Mesenchymal stem cell (in vitro differentiated cells and primary cell): ENCODE results near the gene ADCY3.

Source experiments
- DNase-seq: peaks from one replicate; pipeline ENCODE4 v3.0.0-alpha.2; 2013
- H2AFZ ChIP-seq: one replicate; pipeline ENCODE4 v1.6.1; 2013; ENCODE audit warnings: low read depth, mild to moderate bottlenecking, control low read depth, inconsistent platforms, low read length, moderate library complexity
- H2AK5ac ChIP-seq: 2 replicates; pipeline ENCODE4 v1.6.1; 2013; ENCODE audit warnings: low read length, moderate library complexity, mild to moderate bottlenecking, inconsistent platforms; ENCODE audit not compliant: severe bottlenecking
- H2BK120ac ChIP-seq: one replicate; pipeline ENCODE4 v1.6.1; 2013; ENCODE audit warnings: low read depth, mild to moderate bottlenecking, inconsistent platforms, low read length, moderate library complexity
- H2BK12ac ChIP-seq, 2 experiments: one replicate each; pipeline ENCODE4 v1.6.1; 2013; ENCODE audit warnings: inconsistent platforms in 2 of 2, low read length in 2 of 2, mild to moderate bottlenecking in 2 of 2, moderate library complexity in 2 of 2, control low read depth in 1 of 2
- H2BK15ac ChIP-seq: one replicate; pipeline ENCODE4 v1.6.1; 2013; ENCODE audit warnings: mild to moderate bottlenecking, low read depth, inconsistent platforms; ENCODE audit not compliant: poor library complexity, severe bottlenecking
- H2BK5ac ChIP-seq: 2 replicates; pipeline ENCODE4 v1.6.1; 2013; ENCODE audit warnings: low read depth, mild to moderate bottlenecking, low read length, control low read depth, inconsistent platforms; ENCODE audit not compliant: poor library complexity, severe bottlenecking
- H3K14ac ChIP-seq, 2 experiments: one replicate each; pipeline ENCODE4 v1.6.1; 2013; ENCODE audit warnings: inconsistent platforms in 2 of 2, low read length in 2 of 2, control low read depth in 1 of 2, mild to moderate bottlenecking in 1 of 2, moderate library complexity in 1 of 2
- H3K18ac ChIP-seq, 2 experiments: one replicate each; pipeline ENCODE4 v1.6.1; 2013; ENCODE audit warnings: inconsistent platforms in 2 of 2, low read length in 2 of 2, control low read depth in 1 of 2, low read depth in 1 of 2, mild to moderate bottlenecking in 1 of 2
- H3K23ac ChIP-seq, 2 experiments: one replicate each; pipeline ENCODE4 v1.6.1; 2013; ENCODE audit warnings: inconsistent platforms in 2 of 2, low read length in 2 of 2, mild to moderate bottlenecking in 2 of 2, moderate library complexity in 2 of 2, control low read depth in 1 of 2
- H3K27ac ChIP-seq: 2 replicates; pipeline ENCODE4 v1.5.1; 2013; ENCODE audit warnings: mild to moderate bottlenecking, moderate library complexity, low read length, control low read depth, inconsistent platforms; ENCODE audit not compliant: poor library complexity, severe bottlenecking
- H3K27me3 ChIP-seq, 2 experiments: 2 replicates each; pipeline versions ENCODE4 v1.6.1 to v1.7.0; 2013; ENCODE audit warnings: low read length in 2 of 2, mild to moderate bottlenecking in 2 of 2, moderate library complexity in 2 of 2, control low read depth in 1 of 2, inconsistent platforms in 1 of 2; ENCODE audit not compliant: control insufficient read depth in 1 of 2, insufficient read depth in 1 of 2
- H3K36me3 ChIP-seq, 2 experiments: 2 replicates each; pipeline versions ENCODE4 v1.6.1 to v1.7.0; 2013; ENCODE audit warnings: low read length in 2 of 2, control low read depth in 1 of 2, inconsistent platforms in 1 of 2, low read depth in 1 of 2, mild to moderate bottlenecking in 1 of 2; ENCODE audit not compliant: insufficient read depth in 2 of 2, control insufficient read depth in 1 of 2
- H3K4ac ChIP-seq, 2 experiments: one replicate each; pipeline ENCODE4 v1.6.1; 2013; ENCODE audit warnings: inconsistent platforms in 2 of 2, low read length in 2 of 2, mild to moderate bottlenecking in 2 of 2, moderate library complexity in 2 of 2, control low read depth in 1 of 2, low read depth in 1 of 2
- H3K4me1 ChIP-seq: 2 replicates; pipeline ENCODE4 v1.6.1; 2013; ENCODE audit warnings: low read depth, low read length, control low read depth; ENCODE audit not compliant: control insufficient read depth, insufficient read depth
- H3K4me2 ChIP-seq: 2 replicates; pipeline ENCODE4 v1.6.1; 2013; ENCODE audit warnings: low read length, mild to moderate bottlenecking, inconsistent platforms; ENCODE audit not compliant: poor library complexity, severe bottlenecking
- H3K4me3 ChIP-seq, 2 experiments: 2 replicates each; pipeline versions ENCODE4 v1.5.1 to v1.7.0; 2013; ENCODE audit warnings: low read length in 2 of 2, mild to moderate bottlenecking in 2 of 2, control low read depth in 1 of 2, low read depth in 1 of 2; ENCODE audit not compliant: insufficient read depth in 1 of 2
- H3K79me1 ChIP-seq: replicated peaks from 2 replicates; pipeline ENCODE4 v1.6.1; 2013; ENCODE audit warnings: mild to moderate bottlenecking, control low read depth, low read length, inconsistent platforms; ENCODE audit not compliant: poor library complexity, severe bottlenecking
- H3K9ac ChIP-seq: 2 replicates; pipeline ENCODE4 v1.7.0; 2013; ENCODE audit warnings: mild to moderate bottlenecking, low read length, moderate library complexity
- H3K9me3 ChIP-seq: 2 replicates; pipeline ENCODE4 v1.7.0; 2013; ENCODE audit warnings: mild to moderate bottlenecking, low read length; ENCODE audit not compliant: control insufficient read depth
- H4K8ac ChIP-seq: one replicate; pipeline ENCODE4 v1.6.1; 2013; ENCODE audit warnings: inconsistent platforms, mild to moderate bottlenecking, low read length, moderate library complexity
- H4K91ac ChIP-seq: one replicate; pipeline ENCODE4 v1.6.1; 2013; ENCODE audit warnings: mild to moderate bottlenecking, low read length, inconsistent platforms
- WGBS: methylation state at CpG from one replicate; pipeline ENCODE4 v1.1.7; 2013; ENCODE audit warnings: mixed read lengths; 5-methylcytosine and 5-hydroxymethylcytosine counted together

The ADCY3 gene

GRCh38 chr2:24815171-24815570 lies 104.9 kb downstream of the ADCY3 start:
- H2AK5ac ChIP-seq = no peak overlapping the region
- no peak overlapping the region for H4K8ac ChIP-seq
- H3K18ac ChIP-seq = no peak overlapping the region
- H3K9ac ChIP-seq = no peak overlapping the region
- no peak overlapping the region for H4K91ac ChIP-seq
- no peak overlapping the region for H2BK12ac ChIP-seq
- peaks cover 14 to 39% of the 10 kb centered on the region in 2 experiments for H3K36me3 ChIP-seq
- WGBS = 97% methylated on average over 2 of the region's 4 CpGs
- no peak overlapping the region for H3K4me2 ChIP-seq
- DNase-seq = no peak
- H2BK120ac ChIP-seq = no peak overlapping the region
- no peak overlapping the region for H2BK5ac ChIP-seq
- no peak overlapping the region for H3K27ac ChIP-seq
- H3K79me1 ChIP-seq = peaks cover 18% of the 10 kb centered on the region
- no peak overlapping the region for H2AFZ ChIP-seq
- no peak overlapping the region for H2BK15ac ChIP-seq
- no peak overlapping the region for H3K4ac ChIP-seq
- no peaks in the 10 kb centered on the region for H3K27me3 ChIP-seq
- no peaks in the 10 kb centered on the region for H3K9me3 ChIP-seq
- H3K4me1 ChIP-seq = peaks cover 6% of the 10 kb centered on the region
- H3K23ac ChIP-seq = no peak overlapping the region
- H3K4me3 ChIP-seq = no peak overlapping the region
- H3K14ac ChIP-seq = no peak overlapping the region

GRCh38 chr2:24814516-24814915 lies 105.5 kb downstream of the ADCY3 start:
- H3K4ac ChIP-seq = no peak overlapping the region
- DNase-seq = no peak
- H3K27ac ChIP-seq = no peak overlapping the region
- H2BK120ac ChIP-seq = no peak overlapping the region
- H3K27me3 ChIP-seq = no peaks in the 10 kb centered on the region
- H3K9me3 ChIP-seq = no peaks in the 10 kb centered on the region
- H3K23ac ChIP-seq = peak overlapping the region in 1 of 2 experiments; percentile 62
- H3K4me2 ChIP-seq = no peak overlapping the region
- no peak overlapping the region for H2BK15ac ChIP-seq
- H2BK5ac ChIP-seq = no peak overlapping the region
- WGBS = 98% methylated on average over 2 of the region's 4 CpGs
- no peak overlapping the region for H2AFZ ChIP-seq
- H3K4me3 ChIP-seq = no peak overlapping the region
- H3K79me1 ChIP-seq = peaks cover 16% of the 10 kb centered on the region
- no peak overlapping the region for H4K8ac ChIP-seq
- no peak overlapping the region for H2AK5ac ChIP-seq
- H3K14ac ChIP-seq = no peak overlapping the region
- peaks cover 6% of the 10 kb centered on the region for H3K4me1 ChIP-seq
- peaks cover 8 to 33% of the 10 kb centered on the region in 2 experiments for H3K36me3 ChIP-seq
- peak overlapping the region in 1 of 2 experiments; percentile 42 for H2BK12ac ChIP-seq
- no peak overlapping the region for H4K91ac ChIP-seq
- H3K9ac ChIP-seq = no peak overlapping the region
- peak overlapping the region in 1 of 2 experiments; percentile 16 for H3K18ac ChIP-seq

- Histone ChIP-seq H2BK120ac (no peak overlapping the region), H3K4me1 (peaks cover 4% of the 10 kb centered on the region), H2BK5ac (no peak overlapping the region), H3K4ac (no peak overlapping the region), H2AFZ (no peak overlapping the region), H3K36me3 (peaks cover 2 to 26% of the 10 kb centered on the region in 2 experiments), H3K23ac (no peak overlapping the region), H2AK5ac (no peak overlapping the region), H2BK15ac (no peak overlapping the region), H3K79me1 (peaks cover 15% of the 10 kb centered on the region), H4K8ac (no peak overlapping the region), H3K4me3 (no peak overlapping the region), H3K9ac (no peak overlapping the region), H2BK12ac (no peak overlapping the region), H3K14ac (no peak overlapping the region), H3K27me3 (no peaks in the 10 kb centered on the region), H3K18ac (no peak overlapping the region), H3K9me3 (no peaks in the 10 kb centered on the region), H4K91ac (no peak overlapping the region), H3K4me2 (no peak overlapping the region), H3K27ac (no peak overlapping the region)
- WGBS = 97% methylated on average over 4 of the region's 4 CpGs
- no peak for DNase-seq
Observed at GRCh38 chr2:24813691-24814137, 106.3 kb downstream of the ADCY3 start.

GRCh38 chr2:24809316-24810007 lies 110.6 kb downstream of the ADCY3 start:
- H3K23ac ChIP-seq = no peak overlapping the region
- no peak overlapping the region for H2AK5ac ChIP-seq
- H3K27me3 ChIP-seq = no peaks in the 10 kb centered on the region
- no peak overlapping the region for H3K4me3 ChIP-seq
- no peaks in the 10 kb centered on the region for H3K4me1 ChIP-seq
- no CpG with 5 or more reads among the region's 4 CpGs for WGBS
- H3K4ac ChIP-seq = no peak overlapping the region
- H4K8ac ChIP-seq = peak overlapping the region; percentile 75
- H3K36me3 ChIP-seq = peaks cover 0 to 11% of the 10 kb centered on the region in 2 experiments
- H3K9ac ChIP-seq = peak overlapping the region; percentile 74
- no peak overlapping the region for H2AFZ ChIP-seq
- H3K79me1 ChIP-seq = peaks cover 7% of the 10 kb centered on the region
- no peak overlapping the region for H2BK12ac ChIP-seq
- H4K91ac ChIP-seq = no peak overlapping the region
- H2BK15ac ChIP-seq = no peak overlapping the region
- no peak overlapping the region for H3K4me2 ChIP-seq
- H3K14ac ChIP-seq = no peak overlapping the region
- no peak overlapping the region for H3K27ac ChIP-seq
- no peaks in the 10 kb centered on the region for H3K9me3 ChIP-seq
- DNase-seq = peak; percentile 68
- no peak overlapping the region for H2BK5ac ChIP-seq
- H3K18ac ChIP-seq = peak overlapping the region in 1 of 2 experiments; percentile 4
- H2BK120ac ChIP-seq = no peak overlapping the region
